GM12878 (cell line): ENCODE results near the gene GMDS. TPM values are rescaled to one million over a fixed set of nuclear protein-coding genes. Genes with fewer than 3 reads are reported as not detected.

Experiments
- ATAC-seq: fragments of 200-7000 bp; cut with Tn5 transposase; 3 replicates; pipeline ENCODE4 v1.9.1; 2020; ENCODE audit warnings: mild to moderate bottlenecking, moderate library complexity
- BruUV-seq: library from RNA; stranded (reverse); fragments of 400-500 nt; replicated peaks from 2 replicates; lab custom pipeline; 2021; lab: Mats Ljungman, UMichigan
- CTCF ChIA-PET: fragments of 300-600 bp; sonication (Branson Sonifier 250); formaldehyde crosslinking; extraction: SDS; loops from one replicate; lab custom pipeline; 2021; ENCODE audit warnings: inconsistent platforms; lab: Yijun Ruan, JAX
- POLR2A ChIA-PET: fragments of 350-600 bp; formaldehyde crosslinking; extraction: SDS; loops from one replicate; lab custom pipeline; 2021; ENCODE audit warnings: inconsistent platforms; lab: Charles Lee
- RAD21 ChIA-PET: fragments of 300-600 bp; sonication (Branson Sonifier 250); formaldehyde crosslinking; loops from one replicate; lab custom pipeline; 2023; ENCODE audit warnings: antibody characterized with exemption; ENCODE audit not compliant: unreplicated experiment; lab: Charles Lee
- SMC1A ChIA-PET: fragments of 300-600 bp; sonication (Branson Sonifier 250); formaldehyde crosslinking; loops from one replicate; lab custom pipeline; 2023; ENCODE audit not compliant: unreplicated experiment, uncharacterized antibody; lab: Charles Lee
- DNase-seq: peaks from one replicate; pipeline ENCODE4 v3.0.0-alpha.2; 2011; ENCODE audit warnings: low read depth, low spot score
- FAIRE-seq: peaks from 3 replicates; lab custom pipeline; 2011; peaks lifted over from hg19 to GRCh38; lab: Jason Lieb, UNC
- H2AFZ ChIP-seq: 2 replicates; pipeline ENCODE4 v1.6.0; 2011; ENCODE audit warnings: low read depth, low read length, control low read depth; ENCODE audit not compliant: control insufficient read depth
- H3K27ac ChIP-seq: 2 replicates; pipeline ENCODE4 v1.5.1; 2011; ENCODE audit warnings: control low read depth; ENCODE audit not compliant: control insufficient read depth, insufficient read depth
- H3K27me3 ChIP-seq, 2 experiments: replicated peaks in 1 of 2; 2 replicates each; pipeline versions ENCODE4 v1.6.0 to v1.6.1; 2011; ENCODE audit warnings: low read length in 1 of 2; ENCODE audit not compliant: control insufficient read depth in 2 of 2, insufficient read depth in 2 of 2
- H3K36me3 ChIP-seq, 2 experiments: 2 replicates each; pipeline ENCODE4 v1.5.1; 2011; ENCODE audit warnings: low read length in 1 of 2; ENCODE audit not compliant: control insufficient read depth in 2 of 2, insufficient read depth in 2 of 2
- H3K4me1 ChIP-seq: 2 replicates; pipeline ENCODE4 v1.6.1; 2011; ENCODE audit warnings: mild to moderate bottlenecking, low read length, moderate library complexity, mixed read lengths; ENCODE audit not compliant: control insufficient read depth, insufficient read depth
- H3K4me2 ChIP-seq: 2 replicates; pipeline ENCODE4 v1.6.0; 2011; ENCODE audit warnings: control low read depth; ENCODE audit not compliant: control insufficient read depth, insufficient read depth
- H3K4me3 ChIP-seq: fragments of 200-600 bp; sonication (generic); 2 replicates; pipeline ENCODE4 v1.5.1; 2016
- H3K79me2 ChIP-seq: 2 replicates; pipeline ENCODE4 v1.6.0; 2011; ENCODE audit warnings: low read length; ENCODE audit not compliant: control insufficient read depth, insufficient read depth
- H3K9ac ChIP-seq: 2 replicates; pipeline ENCODE4 v1.8.0; 2011; ENCODE audit warnings: low read length, control low read depth, mixed read lengths; ENCODE audit not compliant: control insufficient read depth, insufficient read depth
- H3K9me3 ChIP-seq: replicated peaks from 3 replicates; pipeline ENCODE4 v1.5.1; 2011; ENCODE audit warnings: mild to moderate bottlenecking, low read length; ENCODE audit not compliant: control insufficient read depth, insufficient read depth
- H4K20me1 ChIP-seq: 2 replicates; pipeline ENCODE4 v1.6.0; 2011; ENCODE audit not compliant: control insufficient read depth, insufficient read depth
- MTA2 ChIP-seq: fragments of 450-650 bp; IDR thresholded peaks from 2 replicates; pipeline ENCODE4 v1.6.1; 2016; ENCODE audit warnings: low read depth, mild to moderate bottlenecking, moderate library complexity
- PAX5 ChIP-seq: IDR thresholded peaks from 2 replicates; pipeline ENCODE4 v1.6.1; 2011; ENCODE audit warnings: low read depth, low read length, borderline replicate concordance
- RFX5 ChIP-seq: IDR thresholded peaks from 2 replicates; pipeline ENCODE4 v1.6.1; 2011; ENCODE audit warnings: low read depth, low read length, improper control_type of control experiment
- TCF12 ChIP-seq: IDR thresholded peaks from 2 replicates; pipeline ENCODE4 v1.6.1; 2011; ENCODE audit warnings: low read depth, mild to moderate bottlenecking, low read length
- ZNF24 ChIP-seq: fragments of 450-650 bp; IDR thresholded peaks from 2 replicates; pipeline ENCODE4 v1.6.1; 2017; ENCODE audit warnings: antibody characterized with exemption, mild to moderate bottlenecking
- WGBS: methylation state at CpG from one replicate; pipeline ENCODE4 v1.1.6; 2016; ENCODE audit warnings: low lambda C conversion rate; ENCODE audit not compliant: insufficient replicate concordance, insufficient coverage; ENCODE audit errors: missing lambda C conversion rate; 5-methylcytosine and 5-hydroxymethylcytosine counted together
- in situ Hi-C: fragments of 300-500 bp; cut with MboI; formaldehyde crosslinking; loops from 9 replicates; pipeline ENCODE4 v1.14.3; 2018; ENCODE audit warnings: mixed read lengths
- intact Hi-C: fragments of 100-400 bp; cut with micrococcal nuclease; formaldehyde crosslinking; loops from one replicate; pipeline ENCODE4 v1.14.2; 2022; ENCODE audit not compliant: unreplicated experiment
- polyA plus RNA-seq, 11 experiments: library from polyadenylated mRNA; depleted of rRNA in 4 of 11; unstranded in 6 of 11; stranded (reverse) in 5 of 11; fragments of >200 nt; fragmentation: Nextera tagmentation in 4 of 11; fragmentation: Illumina TruSeq in 1 of 11; extraction: Ambion mirVana in 4 of 11; extraction: Trizol in 1 of 11; gene quantifications; 1 replicate in 1 of 11; 2 replicates in 10 of 11; pipeline versions ENCODE4 v1.2.1 to v1.2.3, GENCODE V29; 2011 to 2016; ENCODE audit warnings: inconsistent platforms in 2 of 11, missing spikeins in 2 of 11, low read depth in 1 of 11
- total RNA-seq, 4 experiments: library from RNA; depleted of rRNA in 3 of 4; stranded (reverse); fragments of >200 nt in 3 of 4; fragmentation: Illumina TruSeq in 1 of 4; extraction: Trizol in 1 of 4; gene quantifications; 2 replicates each; pipeline versions ENCODE4 v1.2.1 to v1.2.3, GENCODE V29; 2013 to 2021
- TF ChIP-seq, protein P1 (sequence below): fragments of 450-650 bp; IDR thresholded peaks from 2 replicates; pipeline ENCODE4 v1.6.1; 2017; ENCODE audit warnings: mild to moderate bottlenecking, low read depth, inconsistent platforms; ENCODE audit not compliant: poor library complexity, severe bottlenecking
- TF ChIP-seq, protein P2 (sequence below): fragments of 450-650 bp; IDR thresholded peaks from 2 replicates; pipeline ENCODE4 v1.6.1; 2016; ENCODE audit warnings: mild to moderate bottlenecking
- TF ChIP-seq, protein P3 (sequence below): IDR thresholded peaks from 2 replicates; pipeline ENCODE4 v1.6.1; 2011; ENCODE audit warnings: borderline replicate concordance, low read depth, mild to moderate bottlenecking, moderate library complexity, mixed read lengths, low read length; ENCODE audit not compliant: insufficient read depth; ENCODE audit errors: extremely low read length
- TF ChIP-seq, protein P4 (sequence below): fragments of 150-350 bp; IDR thresholded peaks from 2 replicates; pipeline ENCODE4 v1.6.1; 2014; ENCODE audit warnings: mild to moderate bottlenecking, low read depth, low read length

The GMDS gene
- total and polyA plus RNA-seq, 10 of the 15 experiments (the other 5 are each of a cell fraction or from before 2014, with no cell fraction given) = 0.61 to 53.8 (median 29.3) TPM

DNA sequence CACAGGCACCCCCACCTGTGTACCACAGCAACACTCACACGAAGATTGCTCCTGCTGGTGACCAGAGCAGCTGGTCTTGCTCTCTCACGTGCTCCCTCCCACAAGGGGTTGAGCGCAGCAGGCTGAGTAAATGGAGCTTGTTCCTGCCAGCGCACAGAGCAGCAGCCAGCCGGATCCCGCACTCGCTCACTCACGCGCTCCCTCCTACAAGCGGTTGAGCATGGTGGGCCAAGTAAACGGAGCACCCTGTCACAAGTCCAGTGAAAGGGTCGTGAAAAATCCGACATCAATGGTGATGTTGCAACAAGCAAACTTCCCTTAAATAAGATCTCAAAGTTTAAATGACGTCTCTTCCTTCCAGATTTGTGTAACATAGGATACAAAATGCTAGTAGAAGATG is 322.0 kb downstream of the GMDS start (continued):
- TF ChIP-seq, protein P1, sequence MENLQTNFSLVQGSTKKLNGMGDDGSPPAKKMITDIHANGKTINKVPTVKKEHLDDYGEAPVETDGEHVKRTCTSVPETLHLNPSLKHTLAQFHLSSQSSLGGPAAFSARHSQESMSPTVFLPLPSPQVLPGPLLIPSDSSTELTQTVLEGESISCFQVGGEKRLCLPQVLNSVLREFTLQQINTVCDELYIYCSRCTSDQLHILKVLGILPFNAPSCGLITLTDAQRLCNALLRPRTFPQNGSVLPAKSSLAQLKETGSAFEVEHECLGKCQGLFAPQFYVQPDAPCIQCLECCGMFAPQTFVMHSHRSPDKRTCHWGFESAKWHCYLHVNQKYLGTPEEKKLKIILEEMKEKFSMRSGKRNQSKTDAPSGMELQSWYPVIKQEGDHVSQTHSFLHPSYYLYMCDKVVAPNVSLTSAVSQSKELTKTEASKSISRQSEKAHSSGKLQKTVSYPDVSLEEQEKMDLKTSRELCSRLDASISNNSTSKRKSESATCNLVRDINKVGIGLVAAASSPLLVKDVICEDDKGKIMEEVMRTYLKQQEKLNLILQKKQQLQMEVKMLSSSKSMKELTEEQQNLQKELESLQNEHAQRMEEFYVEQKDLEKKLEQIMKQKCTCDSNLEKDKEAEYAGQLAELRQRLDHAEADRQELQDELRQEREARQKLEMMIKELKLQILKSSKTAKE = no peak
- TF ChIP-seq, protein P2, sequence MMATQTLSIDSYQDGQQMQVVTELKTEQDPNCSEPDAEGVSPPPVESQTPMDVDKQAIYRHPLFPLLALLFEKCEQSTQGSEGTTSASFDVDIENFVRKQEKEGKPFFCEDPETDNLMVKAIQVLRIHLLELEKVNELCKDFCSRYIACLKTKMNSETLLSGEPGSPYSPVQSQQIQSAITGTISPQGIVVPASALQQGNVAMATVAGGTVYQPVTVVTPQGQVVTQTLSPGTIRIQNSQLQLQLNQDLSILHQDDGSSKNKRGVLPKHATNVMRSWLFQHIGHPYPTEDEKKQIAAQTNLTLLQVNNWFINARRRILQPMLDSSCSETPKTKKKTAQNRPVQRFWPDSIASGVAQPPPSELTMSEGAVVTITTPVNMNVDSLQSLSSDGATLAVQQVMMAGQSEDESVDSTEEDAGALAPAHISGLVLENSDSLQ = no peak
- TF ChIP-seq RFX5 (no peak), PAX5 (no peak)

DNA sequence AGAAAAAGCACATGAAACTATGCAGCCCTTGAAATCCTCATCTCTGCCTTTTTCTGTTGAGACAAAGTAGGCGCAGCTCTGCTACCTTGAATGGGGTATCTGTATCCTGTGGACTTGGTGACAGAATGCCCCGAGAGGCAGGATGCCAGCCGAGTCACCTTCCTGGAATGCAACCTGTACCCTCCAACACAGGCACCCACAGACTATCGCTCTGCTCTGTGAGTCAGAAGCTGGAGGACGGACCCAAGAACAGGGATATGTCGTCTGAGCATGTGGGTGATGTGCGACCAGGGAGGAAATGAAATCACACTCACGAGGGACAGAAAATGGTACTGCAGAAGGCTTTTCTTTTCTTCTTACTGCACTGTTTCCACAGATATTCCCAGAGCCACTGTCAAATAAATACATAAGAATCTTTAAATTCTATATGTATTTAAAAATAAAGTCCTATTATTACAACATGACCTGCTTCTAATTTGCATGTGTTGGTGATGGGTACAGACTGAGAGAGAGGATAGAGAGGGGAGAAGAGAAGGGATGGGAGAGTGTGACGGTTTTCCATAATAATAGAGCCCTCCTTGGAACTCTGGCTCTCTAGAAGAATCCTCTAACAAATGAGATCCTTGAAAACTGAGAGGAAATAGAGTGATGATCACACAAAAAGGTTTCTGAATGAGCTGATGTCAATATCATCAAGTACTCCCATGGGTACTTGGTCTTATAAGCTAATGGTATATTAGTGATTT is 327.6 kb downstream of the GMDS start:
- RAD21 ChIA-PET = no interaction called here
- FAIRE-seq = no peak
- no peak overlapping the region for H3K27ac ChIP-seq
- POLR2A ChIA-PET = no interaction called here
- no peak overlapping the region for H3K4me3 ChIP-seq
- CTCF ChIA-PET = no interaction called here
- 88% methylated on average over 9 of the region's 9 CpGs for WGBS
- ATAC-seq = no peak
- intact Hi-C loops (no loop called here), in situ Hi-C loops (no loop called here)
- no TSS peak for BruUV-seq
- no peak overlapping the region for H2AFZ ChIP-seq
- SMC1A ChIA-PET = no interaction called here
- no peaks in the 10 kb centered on the region for H3K9me3 ChIP-seq
- H3K9ac ChIP-seq = no peak overlapping the region
- H3K4me1 ChIP-seq = no peaks in the 10 kb centered on the region
- no peaks in the 10 kb centered on the region for H3K36me3 ChIP-seq
- H3K4me2 ChIP-seq = no peak overlapping the region
- no peak for DNase-seq
- no peaks in the 10 kb centered on the region for H4K20me1 ChIP-seq
- H3K79me2 ChIP-seq = no peaks in the 10 kb centered on the region
- TF ChIP-seq, protein P3, sequence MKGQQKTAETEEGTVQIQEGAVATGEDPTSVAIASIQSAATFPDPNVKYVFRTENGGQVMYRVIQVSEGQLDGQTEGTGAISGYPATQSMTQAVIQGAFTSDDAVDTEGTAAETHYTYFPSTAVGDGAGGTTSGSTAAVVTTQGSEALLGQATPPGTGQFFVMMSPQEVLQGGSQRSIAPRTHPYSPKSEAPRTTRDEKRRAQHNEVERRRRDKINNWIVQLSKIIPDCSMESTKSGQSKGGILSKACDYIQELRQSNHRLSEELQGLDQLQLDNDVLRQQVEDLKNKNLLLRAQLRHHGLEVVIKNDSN = no peak
- no peak for TF ChIP-seq TCF12
- no peak for TF ChIP-seq MTA2
- no peak for TF ChIP-seq ZNF24
- TF ChIP-seq, protein P4, sequence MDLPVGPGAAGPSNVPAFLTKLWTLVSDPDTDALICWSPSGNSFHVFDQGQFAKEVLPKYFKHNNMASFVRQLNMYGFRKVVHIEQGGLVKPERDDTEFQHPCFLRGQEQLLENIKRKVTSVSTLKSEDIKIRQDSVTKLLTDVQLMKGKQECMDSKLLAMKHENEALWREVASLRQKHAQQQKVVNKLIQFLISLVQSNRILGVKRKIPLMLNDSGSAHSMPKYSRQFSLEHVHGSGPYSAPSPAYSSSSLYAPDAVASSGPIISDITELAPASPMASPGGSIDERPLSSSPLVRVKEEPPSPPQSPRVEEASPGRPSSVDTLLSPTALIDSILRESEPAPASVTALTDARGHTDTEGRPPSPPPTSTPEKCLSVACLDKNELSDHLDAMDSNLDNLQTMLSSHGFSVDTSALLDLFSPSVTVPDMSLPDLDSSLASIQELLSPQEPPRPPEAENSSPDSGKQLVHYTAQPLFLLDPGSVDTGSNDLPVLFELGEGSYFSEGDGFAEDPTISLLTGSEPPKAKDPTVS = no peak
- H3K27me3 ChIP-seq = no peaks in the 10 kb centered on the region
